HepG2 (cell line): ENCODE measurements around the gene CARMIL3. TPM values are rescaled to one million over a fixed set of nuclear protein-coding genes. Genes with fewer than 3 reads are reported as not detected.

Source experiments
- AGO1 ChIP-seq: fragments of 200-400 bp; formaldehyde crosslinking; IDR thresholded peaks from 2 replicates; pipeline ENCODE4 v1.6.1; 2017; ENCODE audit warnings: mild to moderate bottlenecking, low read depth, low read length, moderate library complexity; ENCODE audit not compliant: poor library complexity, severe bottlenecking
- EED ChIP-seq: sonication (generic); formaldehyde crosslinking; IDR thresholded peaks from 2 replicates; pipeline ENCODE4 v1.5.0; 2020; ENCODE audit warnings: mild to moderate bottlenecking, missing genetic modification reagents
- FOSL1 ChIP-seq: sonication (generic); formaldehyde crosslinking; IDR thresholded peaks from 2 replicates; pipeline ENCODE4 v1.9.0; 2021; ENCODE audit warnings: missing genetic modification reagents, borderline replicate concordance
- KDM5A ChIP-seq: fragments of 200-600 bp; sonication (generic); IDR thresholded peaks from 2 replicates; pipeline ENCODE4 v1.7.0; 2018; ENCODE audit warnings: antibody characterized with exemption, mild to moderate bottlenecking, low read length, borderline replicate concordance
- NFKBIZ ChIP-seq: IDR thresholded peaks from 2 replicates; pipeline ENCODE4 v1.6.1; 2018; ENCODE audit warnings: missing genetic modification reagents, missing compliant biosample characterization
- NRL ChIP-seq: sonication (generic); formaldehyde crosslinking; IDR thresholded peaks from 2 replicates; pipeline ENCODE4 v1.5.0; 2020; ENCODE audit warnings: missing genetic modification reagents, mild to moderate bottlenecking, moderate library complexity, borderline replicate concordance
- PAX8 ChIP-seq: sonication (generic); formaldehyde crosslinking; IDR thresholded peaks from 2 replicates; pipeline ENCODE4 v1.8.0; 2022; ENCODE audit warnings: mild to moderate bottlenecking, missing genetic modification reagents, borderline replicate concordance
- SAP130 ChIP-seq: IDR thresholded peaks from 2 replicates; pipeline ENCODE4 v1.6.1; 2016; ENCODE audit warnings: low read depth
- SPEN ChIP-seq: sonication (generic); formaldehyde crosslinking; IDR thresholded peaks from 2 replicates; pipeline ENCODE4 v1.5.1; 2020; ENCODE audit warnings: low read depth, mild to moderate bottlenecking, missing genetic modification reagents
- ZKSCAN8 ChIP-seq: IDR thresholded peaks from 2 replicates; pipeline ENCODE4 v1.6.1; 2016; ENCODE audit warnings: borderline replicate concordance, missing genetic modification reagents, missing compliant biosample characterization
- ZNF142 ChIP-seq: sonication (generic); formaldehyde crosslinking; IDR thresholded peaks from 2 replicates; pipeline ENCODE4 v1.4.0; 2020; ENCODE audit warnings: missing genetic modification reagents
- ZNF180 ChIP-seq: sonication (generic); formaldehyde crosslinking; IDR thresholded peaks from 2 replicates; pipeline ENCODE4 v1.4.0; 2020; ENCODE audit warnings: low read depth, missing genetic modification reagents, borderline replicate concordance
- ZNF235 ChIP-seq: sonication (generic); formaldehyde crosslinking; IDR thresholded peaks from 2 replicates; pipeline ENCODE4 v1.8.1; 2023; ENCODE audit warnings: mild to moderate bottlenecking, missing genetic modification reagents, borderline replicate concordance
- ZNF484 ChIP-seq: sonication (generic); formaldehyde crosslinking; IDR thresholded peaks from 2 replicates; pipeline ENCODE4 v1.5.1; 2020; ENCODE audit warnings: mild to moderate bottlenecking, low read depth, missing genetic modification reagents, borderline replicate concordance
- ZNF501 ChIP-seq: sonication (generic); formaldehyde crosslinking; IDR thresholded peaks from 2 replicates; pipeline ENCODE4 v1.5.1; 2020; ENCODE audit warnings: mild to moderate bottlenecking, moderate library complexity, missing genetic modification reagents
- ZNF562 ChIP-seq: sonication (generic); formaldehyde crosslinking; IDR thresholded peaks from 2 replicates; pipeline ENCODE4 v1.8.0; 2022; ENCODE audit warnings: missing genetic modification reagents, borderline replicate concordance
- ZZZ3 ChIP-seq: sonication (generic); formaldehyde crosslinking; IDR thresholded peaks from 2 replicates; pipeline ENCODE4 v1.4.0; 2020; ENCODE audit warnings: missing genetic modification reagents, mild to moderate bottlenecking, borderline replicate concordance
- polyA plus RNA-seq, 8 experiments: library from polyadenylated mRNA; depleted of rRNA in 3 of 8; stranded (reverse) in 7 of 8; unstranded in 1 of 8; fragments of >200 nt; fragmentation: Illumina TruSeq in 4 of 8; extraction: Trizol in 4 of 8; gene quantifications; 2 replicates each; pipeline versions ENCODE4 v1.2.1 to v1.2.3, GENCODE V29; 2011 to 2016; ENCODE audit warnings: low read depth in 4 of 8, missing spikeins in 1 of 8, mixed read lengths in 1 of 8; ENCODE audit not compliant: insufficient read depth in 1 of 8
- total RNA-seq, 5 experiments: library from RNA; depleted of rRNA; stranded (reverse); fragments of >200 nt; fragmentation: Illumina TruSeq; extraction: Trizol; gene quantifications; 2 replicates each; pipeline ENCODE4 v1.2.3, GENCODE V29; 2016; ENCODE audit warnings: low read depth in 1 of 5

CARMIL3 gene
- total and polyA plus RNA-seq, 2 of the 13 experiments (the other 11 are each of a cell fraction or from before 2014, with no cell fraction given): 0.27 to 0.55 TPM

- no peak for TF ChIP-seq ZNF484 (CRISPR knock-in tag)
- peak; percentile 89; the same call in 1 of the 2 replicates for TF ChIP-seq ZZZ3
- no peak; the same call in 1 of the 2 replicates for TF ChIP-seq ZNF235 (CRISPR knock-in tag)
- no peak for TF ChIP-seq ZNF562 (CRISPR knock-in tag)
- peak; percentile 93 for TF ChIP-seq NFKBIZ
- peak; percentile 98 for TF ChIP-seq ZNF501 (CRISPR knock-in tag)
- TF ChIP-seq EED (CRISPR knock-in tag): peak; percentile 89
- TF ChIP-seq AGO1: peak; percentile 85
- TF ChIP-seq NRL (CRISPR knock-in tag): peak; percentile 93
- no peak; the same call in 1 of the 2 replicates for TF ChIP-seq ZNF180 (CRISPR knock-in tag)
- TF ChIP-seq FOSL1 (CRISPR knock-in tag): peak; percentile 39; the same call in 1 of the 2 replicates
- peak; percentile 85; the same call in 1 of the 2 replicates for TF ChIP-seq KDM5A
- TF ChIP-seq SPEN (CRISPR knock-in tag): peak; percentile 99
- TF ChIP-seq PAX8 (CRISPR knock-in tag): peak; percentile 97; the same call in 1 of the 2 replicates
- peak; percentile 97 for TF ChIP-seq ZKSCAN8 (CRISPR knock-in tag)
- TF ChIP-seq SAP130: peak; percentile 99
- peak; percentile 45; the same call in 1 of the 2 replicates for TF ChIP-seq ZNF142 (CRISPR knock-in tag)
Measured at GRCh38 chr14:24113801-24114531, 62.2 kb downstream of the CARMIL3 start (continued).
